Skeletal muscle satellite cell (primary cell): ENCODE results near the gene ZDHHC23. TPM values are rescaled to one million over a fixed set of nuclear protein-coding genes. Genes with fewer than 3 reads are reported as not detected.

Experiments used
- H3K27me3 ChIP-seq: 2 replicates; pipeline ENCODE4 v1.7.0; 2013; ENCODE audit warnings: low read length; ENCODE audit not compliant: control insufficient read depth, insufficient read depth
- H3K36me3 ChIP-seq: 2 replicates; pipeline ENCODE4 v1.7.0; 2013; ENCODE audit warnings: mild to moderate bottlenecking, control low read depth, low read length; ENCODE audit not compliant: insufficient read depth
- H3K4me1 ChIP-seq: 2 replicates; pipeline ENCODE4 v1.7.0; 2013; ENCODE audit warnings: low read length; ENCODE audit not compliant: control insufficient read depth, insufficient read depth
- H3K4me2 ChIP-seq: 2 replicates; pipeline ENCODE4 v1.7.0; 2013; ENCODE audit warnings: mild to moderate bottlenecking, low read length
- H3K4me3 ChIP-seq: 2 replicates; pipeline ENCODE4 v1.7.0; 2013; ENCODE audit warnings: low read length
- H3K9ac ChIP-seq: 2 replicates; pipeline ENCODE4 v1.7.0; 2013; ENCODE audit warnings: mild to moderate bottlenecking, low read depth, low read length, moderate library complexity
- H3K9me3 ChIP-seq: replicated peaks from 2 replicates; pipeline ENCODE4 v1.7.0; 2013; ENCODE audit warnings: mild to moderate bottlenecking, control low read depth, low read length
- total RNA-seq: library from RNA; depleted of rRNA; stranded (reverse); fragments of >200 nt; gene quantifications from 2 replicates; pipeline ENCODE4 v1.2.3, GENCODE V29; 2012; rRNA removed

The ZDHHC23 gene, protein sequence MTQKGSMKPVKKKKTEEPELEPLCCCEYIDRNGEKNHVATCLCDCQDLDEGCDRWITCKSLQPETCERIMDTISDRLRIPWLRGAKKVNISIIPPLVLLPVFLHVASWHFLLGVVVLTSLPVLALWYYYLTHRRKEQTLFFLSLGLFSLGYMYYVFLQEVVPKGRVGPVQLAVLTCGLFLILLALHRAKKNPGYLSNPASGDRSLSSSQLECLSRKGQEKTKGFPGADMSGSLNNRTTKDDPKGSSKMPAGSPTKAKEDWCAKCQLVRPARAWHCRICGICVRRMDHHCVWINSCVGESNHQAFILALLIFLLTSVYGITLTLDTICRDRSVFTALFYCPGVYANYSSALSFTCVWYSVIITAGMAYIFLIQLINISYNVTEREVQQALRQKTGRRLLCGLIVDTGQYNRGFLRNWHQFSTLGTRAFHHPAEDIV
- 0.44 and 0.76 TPM in 2 replicates for total RNA-seq

DNA sequence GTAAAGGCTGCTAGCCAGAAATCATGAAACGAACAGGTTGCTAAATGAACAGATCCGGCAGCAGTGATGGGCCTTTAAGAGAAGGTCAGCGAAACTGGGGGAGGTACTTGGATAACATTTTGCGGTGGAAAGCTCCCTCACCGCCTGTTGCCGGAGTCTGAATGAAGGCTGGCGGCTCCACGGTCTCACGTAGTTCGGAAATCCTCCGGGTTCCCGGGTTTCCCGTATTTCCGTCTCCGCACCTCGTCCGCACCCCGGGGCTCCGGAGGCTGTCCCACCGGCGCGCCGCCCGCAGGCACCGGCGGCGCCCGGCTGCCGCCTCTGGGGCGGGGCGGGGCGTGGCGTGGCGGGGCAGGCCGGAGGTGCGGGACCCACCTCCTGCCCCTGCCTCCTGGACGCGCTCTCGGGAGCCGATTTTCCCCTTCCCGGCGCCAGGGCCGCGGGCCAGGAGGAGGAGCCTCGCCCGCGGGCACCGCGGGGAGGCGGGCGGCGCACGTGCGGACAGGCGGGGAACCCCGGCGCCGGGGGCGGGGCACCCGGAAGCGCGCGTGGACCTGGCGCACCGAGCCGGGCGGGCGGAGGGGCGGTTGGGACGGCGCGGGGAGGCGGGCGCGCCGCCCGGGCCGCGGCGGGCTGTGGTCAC is at the start of gene ZDHHC23:
Gene ZDHHC23 (plus strand): TSS at position 642 of the 643 bp plus-strand sequence. CDS start 790 bp downstream, outside the sequence.
- H3K27me3 ChIP-seq: peaks cover 45% of the 10 kb centered on the region
- H3K4me3 ChIP-seq: peak within 1 kb of the TSS; percentile 83
- peaks cover 11% of the 10 kb centered on the region for H3K4me1 ChIP-seq
- no peaks in the 10 kb centered on the region for H3K9me3 ChIP-seq
- peak within 1 kb of the TSS; percentile 70 for H3K9ac ChIP-seq
- peak within 1 kb of the TSS; percentile 99 for H3K4me2 ChIP-seq
- no peaks in the 10 kb centered on the region for H3K36me3 ChIP-seq

DNA sequence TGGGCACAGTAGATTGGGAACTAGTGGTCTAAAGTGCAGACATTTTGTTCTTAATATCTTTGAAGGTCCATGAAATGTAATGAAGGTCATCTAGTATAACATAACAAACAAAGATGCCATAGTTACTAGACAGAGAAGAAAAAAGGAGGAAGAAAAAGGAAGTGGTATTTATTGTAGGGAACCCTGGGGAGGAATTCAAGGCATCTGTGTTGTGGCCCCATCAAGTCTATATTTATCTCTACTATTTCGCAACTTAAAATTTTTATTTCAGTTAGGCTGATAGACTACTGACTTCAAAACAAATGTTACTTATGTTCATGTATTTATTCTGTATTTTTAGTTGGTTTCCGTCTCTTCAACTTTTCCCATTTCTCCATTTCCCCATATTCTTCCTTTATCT is 48.9 kb upstream of the ZDHHC23 start:
- no peaks in the 10 kb centered on the region for H3K36me3 ChIP-seq
- no peak overlapping the region for H3K4me2 ChIP-seq
- peaks cover 12% of the 10 kb centered on the region for H3K4me1 ChIP-seq
- H3K4me3 ChIP-seq: no peak overlapping the region
- no peak overlapping the region for H3K9ac ChIP-seq
- H3K9me3 ChIP-seq: no peaks in the 10 kb centered on the region
- no peaks in the 10 kb centered on the region for H3K27me3 ChIP-seq

DNA sequence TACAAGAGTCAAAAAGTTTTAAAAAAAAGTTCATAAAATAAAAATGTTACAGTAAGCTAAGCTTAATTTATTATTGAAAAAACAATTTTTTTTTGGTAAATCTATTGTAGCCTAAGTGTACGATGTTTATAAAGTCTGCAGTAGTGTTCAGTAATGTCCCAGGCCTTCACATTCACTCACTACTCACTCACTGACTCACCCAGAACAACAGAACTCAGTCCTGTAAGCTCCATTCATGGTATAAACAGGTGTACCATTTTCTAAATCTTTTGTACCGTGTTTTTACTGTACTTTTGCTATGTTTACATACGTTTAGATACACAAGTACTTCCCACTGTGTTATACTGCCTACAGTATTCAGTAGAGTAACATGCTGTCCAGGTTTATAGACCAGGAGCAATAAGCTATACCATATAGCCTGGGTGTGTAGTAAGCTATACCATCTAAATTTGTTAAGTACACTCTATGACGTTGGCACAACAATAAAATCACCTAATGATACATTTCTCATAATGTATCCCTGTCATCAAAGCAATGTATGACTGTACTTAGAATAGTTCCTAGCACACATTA is 41.2 kb upstream of the ZDHHC23 start:
- Histone ChIP-seq H3K36me3 (no peaks in the 10 kb centered on the region), H3K27me3 (no peaks in the 10 kb centered on the region), H3K9ac (no peak overlapping the region), H3K4me1 (no peaks in the 10 kb centered on the region), H3K4me3 (no peak overlapping the region), H3K9me3 (no peaks in the 10 kb centered on the region), H3K4me2 (no peak overlapping the region)

DNA sequence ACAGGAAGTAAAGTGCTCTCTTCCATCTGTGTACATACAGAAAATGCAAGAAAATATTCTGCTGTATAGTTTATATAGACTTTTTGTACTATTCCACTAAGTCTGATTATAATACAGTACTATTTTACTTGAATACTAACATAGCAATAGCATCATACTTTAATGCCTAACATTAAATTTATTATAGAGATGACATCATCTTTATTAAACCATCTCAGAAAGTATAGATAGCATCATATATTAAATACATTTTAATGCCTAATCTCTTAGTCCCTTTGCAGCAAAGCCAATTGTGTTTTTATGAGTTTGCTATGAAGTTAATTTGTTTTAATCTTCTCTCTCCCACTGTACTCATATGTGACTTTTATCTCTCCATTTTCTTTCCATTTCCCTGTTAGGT is 39.7 kb upstream of the ZDHHC23 start:
- no peaks in the 10 kb centered on the region for H3K27me3 ChIP-seq
- no peaks in the 10 kb centered on the region for H3K9me3 ChIP-seq
- no peaks in the 10 kb centered on the region for H3K4me1 ChIP-seq
- H3K36me3 ChIP-seq: no peaks in the 10 kb centered on the region
- H3K4me3 ChIP-seq: no peak overlapping the region
- no peak overlapping the region for H3K9ac ChIP-seq
- no peak overlapping the region for H3K4me2 ChIP-seq

DNA sequence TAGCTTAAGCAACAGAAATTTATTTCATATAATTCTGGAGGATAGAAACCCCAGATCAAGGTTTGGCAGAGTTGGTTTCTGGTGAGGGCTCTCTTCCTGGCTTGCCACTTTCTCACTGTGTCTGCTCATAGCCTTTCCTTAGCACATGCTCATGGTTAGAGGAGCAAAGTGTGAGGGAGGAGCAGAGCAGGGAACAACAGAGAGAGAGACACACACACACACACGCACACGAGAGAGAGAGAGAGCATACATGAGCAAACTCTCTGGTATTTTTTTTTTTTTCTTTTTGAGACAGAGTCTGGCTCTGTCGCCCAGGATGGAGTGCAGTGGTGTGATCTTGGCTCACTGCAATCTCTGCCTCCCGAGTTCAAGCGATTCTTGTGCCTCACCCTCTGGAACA is 36.8 kb upstream of the ZDHHC23 start:
- H3K27me3 ChIP-seq: no peaks in the 10 kb centered on the region
- H3K9me3 ChIP-seq: no peaks in the 10 kb centered on the region
- H3K4me3 ChIP-seq: no peak overlapping the region
- no peak overlapping the region for H3K9ac ChIP-seq
- H3K4me2 ChIP-seq: no peak overlapping the region
- H3K4me1 ChIP-seq: peaks cover 7% of the 10 kb centered on the region
- H3K36me3 ChIP-seq: no peaks in the 10 kb centered on the region

DNA sequence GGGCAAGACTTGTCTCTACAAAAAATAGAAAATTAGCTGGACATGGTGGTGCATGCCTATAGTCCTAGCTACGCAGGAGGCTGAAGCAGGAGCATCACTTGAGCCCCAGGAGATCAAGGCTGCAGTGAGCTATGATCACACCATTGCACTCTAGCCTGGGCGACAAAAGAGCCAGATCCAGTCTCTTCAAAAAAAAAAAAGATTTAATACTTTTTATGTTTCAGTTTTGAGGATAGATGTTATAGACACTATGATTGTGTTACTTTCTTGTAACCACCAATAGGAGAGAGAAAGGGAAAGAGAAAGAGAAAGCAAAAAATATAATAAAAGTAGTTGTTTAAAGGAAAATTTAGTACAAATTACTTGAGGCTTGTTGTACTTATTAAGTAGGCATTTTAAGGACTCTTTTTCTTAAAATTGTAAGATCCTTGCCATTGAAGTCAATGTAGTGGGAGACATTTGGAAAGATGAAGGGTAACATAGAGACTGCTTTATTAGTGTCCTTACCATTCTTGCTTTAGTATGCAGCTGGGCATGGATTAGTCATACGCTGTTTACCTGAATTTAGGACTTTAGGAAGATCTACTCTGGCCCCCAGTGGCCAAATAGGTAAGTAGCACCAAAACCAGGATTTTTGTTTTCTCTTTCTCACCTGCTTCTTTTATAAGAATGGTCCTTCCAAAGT is 35.1 kb upstream of the ZDHHC23 start:
- Histone ChIP-seq H3K36me3 (no peaks in the 10 kb centered on the region), H3K27me3 (no peaks in the 10 kb centered on the region), H3K9me3 (no peaks in the 10 kb centered on the region), H3K9ac (no peak overlapping the region), H3K4me1 (peaks cover 7% of the 10 kb centered on the region), H3K4me2 (no peak overlapping the region), H3K4me3 (no peak overlapping the region)

DNA sequence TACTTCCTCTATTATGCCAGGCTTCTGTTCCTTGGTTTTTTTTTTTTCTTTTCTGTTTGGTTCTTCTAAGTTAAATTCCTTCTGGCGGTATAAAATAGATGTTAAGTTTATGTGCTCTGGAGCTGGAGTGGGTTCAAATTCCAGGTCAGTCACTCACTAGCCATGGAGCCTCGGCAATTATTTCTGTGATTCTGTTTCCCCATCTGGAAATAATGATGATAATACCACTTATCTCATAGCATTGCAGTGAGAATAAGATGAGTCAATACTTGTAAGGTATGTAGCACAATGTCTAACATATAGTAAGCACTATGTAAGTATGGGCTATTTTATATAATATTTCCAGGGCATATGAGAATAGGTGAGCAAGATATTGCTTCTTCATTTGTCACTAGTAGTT is 33.2 kb upstream of the ZDHHC23 start:
- no peaks in the 10 kb centered on the region for H3K27me3 ChIP-seq
- H3K4me1 ChIP-seq: peaks cover 7% of the 10 kb centered on the region
- H3K36me3 ChIP-seq: no peaks in the 10 kb centered on the region
- H3K4me3 ChIP-seq: no peak overlapping the region
- H3K4me2 ChIP-seq: no peak overlapping the region
- H3K9ac ChIP-seq: no peak overlapping the region
- no peaks in the 10 kb centered on the region for H3K9me3 ChIP-seq

DNA sequence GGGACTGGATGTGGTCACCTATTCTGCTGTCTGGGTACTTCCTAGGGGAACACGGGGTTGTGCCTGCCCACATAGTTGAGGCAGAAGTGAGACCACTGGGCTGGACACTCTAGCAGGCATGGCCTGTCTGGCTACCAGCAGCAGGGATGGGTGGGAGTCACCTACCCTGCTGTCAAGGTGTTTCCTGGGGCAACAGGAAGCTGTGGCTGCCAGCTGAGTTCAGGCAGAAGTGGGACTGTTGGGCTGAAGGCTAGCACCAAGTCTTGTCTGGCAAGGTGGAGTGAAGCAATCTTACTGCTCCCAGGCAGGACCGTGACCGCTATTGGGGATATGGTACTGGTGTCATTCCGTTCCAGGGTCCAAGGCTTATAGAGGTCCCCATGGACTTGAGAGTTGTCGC is 20.3 kb upstream of the ZDHHC23 start:
- Histone ChIP-seq H3K36me3 (no peaks in the 10 kb centered on the region), H3K9ac (no peak overlapping the region), H3K4me1 (no peaks in the 10 kb centered on the region), H3K27me3 (no peaks in the 10 kb centered on the region), H3K9me3 (no peaks in the 10 kb centered on the region), H3K4me2 (no peak overlapping the region), H3K4me3 (no peak overlapping the region)

DNA sequence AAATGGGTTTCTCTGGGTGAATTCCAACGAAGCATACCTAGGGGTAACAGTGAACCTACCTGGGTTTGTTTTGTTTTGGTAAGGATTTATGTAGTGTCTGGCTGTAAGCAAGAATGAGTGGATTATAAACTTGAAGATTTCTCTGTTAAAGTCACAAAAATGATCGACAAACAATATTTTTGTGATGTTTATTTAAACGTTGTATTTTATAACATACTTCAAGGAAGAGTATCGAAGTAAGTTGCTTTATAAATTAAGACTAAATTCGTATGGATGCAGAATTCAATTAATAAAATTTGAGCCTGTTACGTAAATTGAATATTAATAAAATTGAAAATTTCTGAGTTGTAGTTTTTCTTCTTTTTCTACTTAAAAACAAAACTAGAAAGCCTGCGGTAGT is 982 bp upstream of the ZDHHC23 start:
- Histone ChIP-seq H3K36me3 (no peaks in the 10 kb centered on the region), H3K4me2 (peak overlapping the region; percentile 99), H3K27me3 (peaks cover 40% of the 10 kb centered on the region), H3K4me3 (peak overlapping the region; percentile 83), H3K9me3 (no peaks in the 10 kb centered on the region), H3K4me1 (peaks cover 11% of the 10 kb centered on the region), H3K9ac (no peak overlapping the region)

DNA sequence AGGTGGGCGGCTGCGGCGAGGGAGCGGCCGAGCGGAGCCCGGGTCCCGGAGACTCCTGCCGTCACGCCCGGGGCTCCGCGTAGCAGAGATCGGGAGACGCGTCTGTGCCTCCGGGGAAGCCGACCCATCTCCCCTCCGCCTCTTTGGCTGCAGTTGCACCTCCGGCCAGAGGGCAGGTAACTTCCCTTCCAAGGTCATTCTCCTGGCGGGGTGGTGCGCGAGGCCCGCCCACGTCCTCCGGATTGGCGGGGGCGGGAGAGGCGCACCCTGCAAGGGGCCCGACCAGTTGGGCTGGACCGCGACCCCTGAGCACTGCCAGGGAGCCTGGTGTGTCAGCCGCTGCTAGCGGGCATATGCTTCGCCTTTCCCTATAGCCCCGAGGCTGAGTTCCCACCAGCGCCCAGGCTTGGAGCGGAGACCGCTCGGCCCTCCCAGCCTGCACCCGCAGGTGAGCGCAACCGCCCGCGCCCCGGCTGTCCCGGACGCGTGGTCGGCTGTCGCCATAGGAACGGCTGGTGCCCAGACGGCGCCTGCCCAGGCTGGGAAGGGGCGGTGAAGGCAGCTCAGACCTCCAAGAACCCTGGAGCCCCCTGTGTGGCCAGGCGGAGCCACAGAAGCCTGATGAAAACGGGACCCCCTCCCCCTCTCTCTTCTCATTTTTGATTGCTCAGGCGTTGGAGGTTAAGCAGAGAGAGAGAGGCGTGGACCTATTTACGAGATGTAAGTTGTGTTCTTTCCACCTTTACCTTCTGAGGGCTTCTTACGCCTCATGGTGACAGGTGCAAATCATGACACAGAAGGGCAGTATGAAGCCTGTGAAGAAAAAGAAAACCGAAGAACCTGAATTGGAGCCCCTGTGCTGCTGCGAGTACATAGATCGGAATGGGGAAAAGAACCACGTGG is 453 bp downstream of the ZDHHC23 start:
- H3K9me3 ChIP-seq: no peaks in the 10 kb centered on the region
- H3K4me3 ChIP-seq: peak overlapping the region; percentile 83
- H3K4me1 ChIP-seq: peaks cover 11% of the 10 kb centered on the region
- H3K9ac ChIP-seq: peak overlapping the region; percentile 70
- H3K27me3 ChIP-seq: peaks cover 45% of the 10 kb centered on the region
- H3K36me3 ChIP-seq: no peaks in the 10 kb centered on the region
- H3K4me2 ChIP-seq: peak overlapping the region; percentile 99
